ENCODE measurements around the gene PTPRD. TPM values are rescaled to one million over a fixed set of nuclear protein-coding genes. Genes with fewer than 3 reads are reported as not detected.

The PTPRD gene
- total and polyA plus RNA-seq, 5 donors from 2014 or later, result 0.47 TPM; not detected in 4

DNA sequence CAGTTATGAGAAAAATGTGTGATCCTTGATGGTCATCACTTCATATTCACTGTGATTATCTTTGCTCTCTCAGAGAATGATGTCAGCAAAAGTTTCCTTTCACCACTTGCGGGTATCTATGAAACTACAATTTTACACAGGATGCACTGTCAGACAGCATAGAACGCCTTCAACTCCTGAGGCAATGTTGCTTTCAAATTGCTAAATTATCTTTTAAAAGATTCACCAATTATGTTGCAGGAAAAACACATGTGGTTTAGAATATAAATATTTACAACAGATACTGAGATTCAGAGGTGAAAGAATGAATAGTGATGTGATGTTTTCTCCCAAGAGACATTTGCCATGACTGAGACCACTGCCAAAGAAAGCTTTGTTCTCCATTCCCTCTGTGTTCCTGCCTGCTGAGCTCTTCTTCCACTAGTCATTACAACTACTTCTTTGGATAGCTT, 1933.4 kb downstream of the PTPRD start:
- H3K36me3 Mint-ChIP-seq, result no peaks in the 10 kb centered on the region
- Histone ChIP-seq H3K4me3 (ENCODE audit: low read depth, low read length) (no peak overlapping the region), H3K27ac (ENCODE audit: insufficient read depth, low read length, poor library complexity, severe bottlenecking) (no peak overlapping the region), H3K36me3 (ENCODE audit: control insufficient read depth, insufficient read depth, low read length) (no peaks in the 10 kb centered on the region), H3K4me1 (ENCODE audit: control insufficient read depth, insufficient read depth, low read length, poor library complexity, severe bottlenecking) (no peaks in the 10 kb centered on the region), H3K9me3 (ENCODE audit: control insufficient read depth in 2 of 2, low read length in 2 of 2) (no peaks in the 10 kb centered on the region), H3K27me3 (ENCODE audit: control insufficient read depth, insufficient read depth, low read length) (no peaks in the 10 kb centered on the region)
- no peak overlapping the region for H3K4me3 Mint-ChIP-seq
- no peaks in the 10 kb centered on the region for H3K4me1 Mint-ChIP-seq
- DNase-seq, result no peak
- H3K9me3 Mint-ChIP-seq, result peaks cover 0 to 4% (median 0%) of the 10 kb centered on the region in 7 donors
- H3K27ac Mint-ChIP-seq, result no peak overlapping the region
- no peaks in the 10 kb centered on the region for H3K27me3 Mint-ChIP-seq
- ATAC-seq (ENCODE audit: low read depth in 2 of 2), result no peak

DNA sequence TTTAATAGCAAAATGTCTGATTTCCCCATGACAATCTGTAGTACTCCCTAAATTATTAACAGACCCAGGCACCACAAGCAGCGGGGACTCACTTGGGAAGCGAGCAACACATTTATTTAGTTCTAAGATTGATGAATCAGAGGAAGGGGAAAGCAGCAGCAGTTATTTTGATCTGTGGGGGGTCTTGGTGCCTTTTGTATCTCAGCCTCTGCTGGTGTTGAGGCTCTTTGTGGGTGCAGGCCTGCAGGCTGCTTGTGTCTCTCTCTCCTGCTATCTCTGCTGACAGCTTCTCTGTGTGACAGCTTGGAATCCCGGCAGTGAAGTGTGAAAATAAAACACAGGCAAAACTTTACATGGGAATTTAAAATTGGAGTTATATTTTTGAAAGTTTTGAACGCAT, 1935.1 kb downstream of the PTPRD start:
- H3K27me3 Mint-ChIP-seq, result no peaks in the 10 kb centered on the region
- no peak for DNase-seq

DNA sequence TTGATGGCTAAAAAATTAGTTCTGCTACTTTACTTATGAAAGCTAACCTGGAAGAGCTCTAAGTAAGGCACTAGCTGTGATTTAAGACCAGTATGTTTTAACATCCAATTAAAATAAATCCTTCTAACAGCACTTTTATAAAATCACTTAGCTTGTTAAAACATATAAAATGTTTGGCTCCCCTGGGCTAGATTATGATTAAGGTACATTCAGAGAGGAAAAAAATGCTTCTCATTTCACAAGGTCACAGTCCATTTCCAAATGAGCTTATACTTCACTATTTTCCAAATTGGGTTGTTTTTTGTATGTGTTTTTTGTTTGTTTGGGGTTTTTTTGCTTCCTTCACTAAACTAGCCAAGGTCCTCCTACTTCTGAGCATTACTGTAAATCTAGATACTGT, 1938.3 kb downstream of the PTPRD start:
- H3K27me3 Mint-ChIP-seq, result no peaks in the 10 kb centered on the region
- no peak for DNase-seq

More for the DNA sequence above, 1935.1 kb downstream of the PTPRD start:
- no peak overlapping the region for H3K4me3 Mint-ChIP-seq
- no peaks in the 10 kb centered on the region for H3K27me3 ChIP-seq (ENCODE audit: control insufficient read depth, insufficient read depth, low read length)
- no peak overlapping the region for H3K27ac Mint-ChIP-seq
- ATAC-seq (ENCODE audit: low read depth in 2 of 2), result no peak
- H3K36me3 Mint-ChIP-seq, result no peaks in the 10 kb centered on the region
- H3K4me1 ChIP-seq (ENCODE audit: control insufficient read depth, insufficient read depth, low read length, poor library complexity, severe bottlenecking), result no peaks in the 10 kb centered on the region
- H3K36me3 ChIP-seq (ENCODE audit: control insufficient read depth, insufficient read depth, low read length), result no peaks in the 10 kb centered on the region
- H3K27ac ChIP-seq (ENCODE audit: insufficient read depth, low read length, poor library complexity, severe bottlenecking), result no peak overlapping the region
- H3K9me3 Mint-ChIP-seq, result peaks cover 0 to 4% (median 0%) of the 10 kb centered on the region in 7 donors
- H3K4me1 Mint-ChIP-seq, result no peaks in the 10 kb centered on the region
- H3K9me3 ChIP-seq (ENCODE audit: control insufficient read depth in 2 of 2, low read length in 2 of 2), result no peaks in the 10 kb centered on the region
- H3K4me3 ChIP-seq (ENCODE audit: low read depth, low read length), result no peak overlapping the region

DNA sequence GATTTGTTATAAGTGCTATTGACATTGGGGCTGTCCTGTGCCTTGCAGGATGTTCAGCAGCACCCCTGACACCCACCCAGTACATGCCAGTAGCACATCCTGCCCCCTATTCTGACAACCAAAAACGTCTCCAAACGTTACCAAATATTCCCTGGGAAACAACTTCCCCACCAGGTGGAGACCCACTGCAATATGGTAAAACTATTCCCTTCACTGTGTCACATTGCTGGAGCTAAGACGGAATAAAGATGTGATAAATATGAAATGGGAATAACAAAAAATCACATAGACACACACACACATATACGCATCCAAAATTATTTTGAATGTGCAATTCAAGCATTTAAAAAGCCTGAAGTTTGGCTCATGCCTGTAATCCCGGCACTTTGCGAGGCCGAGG, 1939.0 kb downstream of the PTPRD start:
- no peaks in the 10 kb centered on the region for H3K4me1 Mint-ChIP-seq
- Histone ChIP-seq H3K27me3 (ENCODE audit: control insufficient read depth, insufficient read depth, low read length) (no peaks in the 10 kb centered on the region), H3K9me3 (ENCODE audit: control insufficient read depth in 2 of 2, low read length in 2 of 2) (no peaks in the 10 kb centered on the region), H3K4me3 (ENCODE audit: low read depth, low read length) (no peak overlapping the region), H3K4me1 (ENCODE audit: control insufficient read depth, insufficient read depth, low read length, poor library complexity, severe bottlenecking) (no peaks in the 10 kb centered on the region), H3K27ac (ENCODE audit: insufficient read depth, low read length, poor library complexity, severe bottlenecking) (no peak overlapping the region), H3K36me3 (ENCODE audit: control insufficient read depth, insufficient read depth, low read length) (no peaks in the 10 kb centered on the region)
- H3K27me3 Mint-ChIP-seq, result no peaks in the 10 kb centered on the region
- peaks cover 0 to 4% (median 0%) of the 10 kb centered on the region in 7 donors for H3K9me3 Mint-ChIP-seq
- DNase-seq (no peak), ATAC-seq (ENCODE audit: low read depth in 2 of 2) (no peak)
- no peak overlapping the region for H3K27ac Mint-ChIP-seq
- no peak overlapping the region for H3K4me3 Mint-ChIP-seq
- no peaks in the 10 kb centered on the region for H3K36me3 Mint-ChIP-seq

More for the DNA sequence above, 1938.3 kb downstream of the PTPRD start:
- H3K4me1 ChIP-seq (ENCODE audit: control insufficient read depth, insufficient read depth, low read length, poor library complexity, severe bottlenecking), result no peaks in the 10 kb centered on the region
- no peaks in the 10 kb centered on the region for H3K27me3 ChIP-seq (ENCODE audit: control insufficient read depth, insufficient read depth, low read length)
- no peaks in the 10 kb centered on the region for H3K36me3 Mint-ChIP-seq
- no peak overlapping the region for H3K4me3 Mint-ChIP-seq
- no peak for ATAC-seq (ENCODE audit: low read depth in 2 of 2)
- H3K36me3 ChIP-seq (ENCODE audit: control insufficient read depth, insufficient read depth, low read length), result no peaks in the 10 kb centered on the region
- H3K27ac ChIP-seq (ENCODE audit: insufficient read depth, low read length, poor library complexity, severe bottlenecking), result no peak overlapping the region
- H3K27ac Mint-ChIP-seq, result no peak overlapping the region
- H3K9me3 ChIP-seq (ENCODE audit: control insufficient read depth in 2 of 2, low read length in 2 of 2), result no peaks in the 10 kb centered on the region
- H3K4me1 Mint-ChIP-seq, result no peaks in the 10 kb centered on the region
- peaks cover 0 to 4% (median 0%) of the 10 kb centered on the region in 7 donors for H3K9me3 Mint-ChIP-seq
- H3K4me3 ChIP-seq (ENCODE audit: low read depth, low read length), result no peak overlapping the region

DNA sequence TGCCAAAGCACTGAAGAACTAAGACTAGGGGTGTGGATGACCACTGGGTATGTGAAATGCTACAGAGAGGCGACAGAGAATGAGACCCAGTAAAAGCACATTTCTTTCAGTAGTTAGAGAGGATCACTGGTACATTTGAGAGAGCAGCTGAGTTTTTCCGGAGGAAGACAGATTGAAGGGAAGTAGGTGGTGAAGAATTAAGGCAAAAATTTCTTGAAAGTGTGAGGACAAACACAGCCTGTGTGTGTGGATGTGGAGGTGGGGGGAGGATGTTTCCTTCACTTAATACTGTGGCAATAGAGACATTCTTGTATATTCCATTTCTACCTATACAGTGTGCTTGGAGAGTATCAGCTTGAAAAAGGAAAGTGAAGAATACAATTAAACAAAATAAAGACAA, 1942.1 kb downstream of the PTPRD start:
- Mint-ChIP-seq H3K27ac (no peak overlapping the region), H3K4me3 (no peak overlapping the region), H3K36me3 (no peaks in the 10 kb centered on the region), H3K27me3 (no peaks in the 10 kb centered on the region), H3K9me3 (peaks cover 0 to 3% (median 0%) of the 10 kb centered on the region in 7 donors), H3K4me1 (no peaks in the 10 kb centered on the region)
- Histone ChIP-seq H3K4me1 (ENCODE audit: control insufficient read depth, insufficient read depth, low read length, poor library complexity, severe bottlenecking) (no peaks in the 10 kb centered on the region), H3K4me3 (ENCODE audit: low read depth, low read length) (no peak overlapping the region), H3K27me3 (ENCODE audit: control insufficient read depth, insufficient read depth, low read length) (no peaks in the 10 kb centered on the region), H3K36me3 (ENCODE audit: control insufficient read depth, insufficient read depth, low read length) (no peaks in the 10 kb centered on the region), H3K27ac (ENCODE audit: insufficient read depth, low read length, poor library complexity, severe bottlenecking) (no peak overlapping the region), H3K9me3 (ENCODE audit: control insufficient read depth in 2 of 2, low read length in 2 of 2) (no peaks in the 10 kb centered on the region)
- ATAC-seq (ENCODE audit: low read depth in 2 of 2) (no peak), DNase-seq (no peak)

DNA sequence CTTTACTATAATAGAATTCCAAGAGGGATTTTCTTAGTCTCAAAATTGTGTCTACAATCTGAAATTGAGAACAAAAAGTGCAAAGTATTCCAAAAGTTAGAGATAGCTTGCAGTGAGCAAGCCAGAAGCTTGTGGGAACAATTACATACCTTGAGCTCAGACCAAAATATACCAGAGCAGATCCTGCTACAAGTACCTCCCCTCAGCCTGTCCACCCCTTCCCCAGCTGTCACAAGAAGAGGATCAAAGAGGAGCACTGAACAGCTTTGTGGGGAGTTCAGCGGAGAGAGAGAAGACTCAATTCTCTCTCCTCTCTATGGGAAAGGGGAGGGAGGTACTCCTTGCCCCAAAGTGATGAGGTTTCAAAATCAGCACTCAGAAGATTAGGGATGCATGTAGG, 1944.1 kb downstream of the PTPRD start:
- Histone ChIP-seq H3K9me3 (ENCODE audit: control insufficient read depth in 2 of 2, low read length in 2 of 2) (no peaks in the 10 kb centered on the region), H3K4me1 (ENCODE audit: control insufficient read depth, insufficient read depth, low read length, poor library complexity, severe bottlenecking) (no peaks in the 10 kb centered on the region), H3K27me3 (ENCODE audit: control insufficient read depth, insufficient read depth, low read length) (no peaks in the 10 kb centered on the region), H3K36me3 (ENCODE audit: control insufficient read depth, insufficient read depth, low read length) (no peaks in the 10 kb centered on the region), H3K4me3 (ENCODE audit: low read depth, low read length) (no peak overlapping the region), H3K27ac (ENCODE audit: insufficient read depth, low read length, poor library complexity, severe bottlenecking) (no peak overlapping the region)
- H3K27ac Mint-ChIP-seq, result no peak overlapping the region
- DNase-seq (no peak), ATAC-seq (ENCODE audit: low read depth in 2 of 2) (no peak)
- H3K4me1 Mint-ChIP-seq, result no peaks in the 10 kb centered on the region
- H3K4me3 Mint-ChIP-seq, result no peak overlapping the region
- no peaks in the 10 kb centered on the region for H3K36me3 Mint-ChIP-seq
- H3K9me3 Mint-ChIP-seq, result no peaks in the 10 kb centered on the region
- no peaks in the 10 kb centered on the region for H3K27me3 Mint-ChIP-seq

DNA sequence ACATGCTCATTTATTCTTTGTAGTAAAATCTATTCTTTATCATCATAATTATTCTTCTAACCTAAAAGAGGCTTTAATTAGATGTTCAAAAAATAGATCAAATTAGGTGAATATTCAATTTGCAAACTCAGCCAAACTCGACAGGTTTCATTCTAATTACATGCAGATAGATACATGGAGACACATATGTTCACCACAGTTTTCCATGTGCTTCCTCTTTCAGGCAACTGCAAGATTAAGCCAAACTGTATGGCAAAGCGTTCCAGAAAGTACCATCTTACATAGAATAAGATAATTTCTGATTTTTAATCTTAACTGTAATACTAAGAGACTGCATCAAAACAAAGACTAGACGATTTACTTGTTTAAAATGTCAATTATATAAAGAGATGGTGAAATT, 1944.6 kb downstream of the PTPRD start:
- H3K4me1 ChIP-seq (ENCODE audit: control insufficient read depth, insufficient read depth, low read length, poor library complexity, severe bottlenecking), result no peaks in the 10 kb centered on the region
- no peaks in the 10 kb centered on the region for H3K9me3 Mint-ChIP-seq
- no peaks in the 10 kb centered on the region for H3K9me3 ChIP-seq (ENCODE audit: control insufficient read depth in 2 of 2, low read length in 2 of 2)
- no peak overlapping the region for H3K27ac Mint-ChIP-seq
- DNase-seq (no peak), ATAC-seq (ENCODE audit: low read depth in 2 of 2) (no peak)
- H3K27ac ChIP-seq (ENCODE audit: insufficient read depth, low read length, poor library complexity, severe bottlenecking), result no peak overlapping the region
- H3K4me3 ChIP-seq (ENCODE audit: low read depth, low read length), result no peak overlapping the region
- no peaks in the 10 kb centered on the region for H3K36me3 ChIP-seq (ENCODE audit: control insufficient read depth, insufficient read depth, low read length)
- no peaks in the 10 kb centered on the region for H3K36me3 Mint-ChIP-seq
- H3K27me3 ChIP-seq (ENCODE audit: control insufficient read depth, insufficient read depth, low read length), result no peaks in the 10 kb centered on the region
- H3K4me3 Mint-ChIP-seq, result no peak overlapping the region
- no peaks in the 10 kb centered on the region for H3K4me1 Mint-ChIP-seq
- H3K27me3 Mint-ChIP-seq, result no peaks in the 10 kb centered on the region

DNA sequence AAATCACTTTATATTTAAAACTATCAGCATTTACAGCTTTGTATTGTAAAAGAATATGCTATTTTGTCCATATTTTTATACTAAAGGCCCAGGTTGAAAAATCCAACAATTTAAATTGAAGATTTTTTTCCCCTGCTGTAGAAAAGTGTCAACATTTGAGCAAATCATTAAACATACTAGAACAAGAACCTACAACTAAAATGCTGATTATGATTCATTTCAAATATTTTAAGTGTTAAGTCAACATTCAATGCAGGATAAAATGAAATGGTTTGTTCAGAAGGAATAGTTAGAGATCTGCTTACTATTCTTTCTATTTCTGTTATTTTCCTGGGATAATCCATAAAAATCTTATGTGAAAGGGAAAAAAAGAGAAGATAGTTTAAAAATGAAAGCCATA, 1946.7 kb downstream of the PTPRD start:
- peaks cover 0 to 2% (median 0%) of the 10 kb centered on the region in 7 donors for H3K9me3 Mint-ChIP-seq

More for the DNA sequence above, 1946.7 kb downstream of the PTPRD start:
- no peaks in the 10 kb centered on the region for H3K4me1 ChIP-seq (ENCODE audit: control insufficient read depth, insufficient read depth, low read length, poor library complexity, severe bottlenecking)
- H3K27me3 ChIP-seq (ENCODE audit: control insufficient read depth, insufficient read depth, low read length), result no peaks in the 10 kb centered on the region
- Mint-ChIP-seq H3K4me1 (no peaks in the 10 kb centered on the region), H3K27ac (no peak overlapping the region), H3K4me3 (no peak overlapping the region), H3K27me3 (no peaks in the 10 kb centered on the region), H3K36me3 (no peaks in the 10 kb centered on the region)
- H3K36me3 ChIP-seq (ENCODE audit: control insufficient read depth, insufficient read depth, low read length), result no peaks in the 10 kb centered on the region
- DNase-seq, result no peak
- no peak overlapping the region for H3K4me3 ChIP-seq (ENCODE audit: low read depth, low read length)
- no peaks in the 10 kb centered on the region for H3K9me3 ChIP-seq (ENCODE audit: control insufficient read depth in 2 of 2, low read length in 2 of 2)
- ATAC-seq (ENCODE audit: low read depth in 2 of 2), result no peak
- H3K27ac ChIP-seq (ENCODE audit: insufficient read depth, low read length, poor library complexity, severe bottlenecking), result no peak overlapping the region
